AG09319 (cell line): ENCODE measurements around the gene LRRTM2.

Source experiments
- DNase-seq: peaks from one replicate; pipeline ENCODE4 v3.0.0-alpha.2; 2010; ENCODE audit warnings: low read depth; ENCODE audit errors: extremely low read depth
- CTCF ChIP-seq: IDR thresholded peaks from 2 replicates; pipeline ENCODE4 v1.5.1; 2011; ENCODE audit warnings: low read depth, mild to moderate bottlenecking, inconsistent platforms, low read length, moderate library complexity

LRRTM2 gene

GRCh38 chr5:138883211-138883610 is 8.1 kb upstream of the LRRTM2 start:
- no peak for DNase-seq
- no peak for TF ChIP-seq CTCF

- TF ChIP-seq CTCF: no peak
Measured at GRCh38 chr5:138878437-138879235, 3.5 kb upstream of the LRRTM2 start.

GRCh38 chr5:138876811-138877210 is 1.7 kb upstream of the LRRTM2 start:
- no peak for DNase-seq
- TF ChIP-seq CTCF: no peak

More at GRCh38 chr5:138878437-138879235, 3.5 kb upstream of the LRRTM2 start:
- DNase-seq: no peak

GRCh38 chr5:138875946-138876345 is 811 bp upstream of the LRRTM2 start:
- no peak for DNase-seq
- TF ChIP-seq CTCF: no peak

GRCh38 chr5:138875552-138875875 is 379 bp upstream of the LRRTM2 start:
- DNase-seq: no peak
- TF ChIP-seq CTCF: no peak

- DNase-seq: no peak
- no peak for TF ChIP-seq CTCF
Measured at GRCh38 chr5:138874241-138874640, 894 bp downstream of the LRRTM2 start.

- no peak for TF ChIP-seq CTCF
- no peak for DNase-seq
Measured at GRCh38 chr5:138873466-138874221, 1.5 kb downstream of the LRRTM2 start.
